Lower leg skin (tissue), 4 donors: ENCODE results near the gene DR1. TPM values are rescaled to one million over a fixed set of nuclear protein-coding genes. Genes with fewer than 3 reads are reported as not detected.

ENCODE experiments used
- DNase-seq, 2 donors: peaks; one replicate each; pipeline ENCODE4 v3.0.0-alpha.2; 2019; ENCODE audit warnings: low spot score in 2 of 2
- H3K4me3 ChIP-seq: fragments of 200-600 bp; sonication (generic); 2 replicates; pipeline ENCODE4 v1.5.1; 2017; ENCODE audit warnings: mild to moderate bottlenecking, low read depth; ENCODE audit not compliant: poor library complexity, severe bottlenecking
- CTCF ChIP-seq, 3 donors: fragments of 450-650 bp; IDR thresholded peaks; one replicate each; pipeline ENCODE4 v1.5.1; 2016; ENCODE audit warnings: antibody characterized with exemption in 3 of 3, mild to moderate bottlenecking in 3 of 3, moderate library complexity in 2 of 3
- POLR2A ChIP-seq, 2 donors: fragments of 450-650 bp; IDR thresholded peaks; one replicate each; pipeline ENCODE4 v1.6.1; 2016 to 2017; ENCODE audit warnings: antibody characterized with exemption in 2 of 2, mild to moderate bottlenecking in 1 of 2, moderate library complexity in 1 of 2
- WGBS, 2 donors: methylation state at CpG; one replicate each; pipeline ENCODE4 v1.1.5; 2018; 5-methylcytosine and 5-hydroxymethylcytosine counted together
- intact Hi-C: fragments of 100-400 bp; cut with DNase I; formaldehyde crosslinking; loops from one replicate; pipeline ENCODE4 v1.15.0; 2023; ENCODE audit warnings: low total_unique reads
- total RNA-seq, 4 donors: library from RNA; depleted of rRNA; stranded (reverse); fragments of >200 nt; gene quantifications; one replicate each; pipeline ENCODE4 v1.1.0, GENCODE V29; 2016

The DR1 gene
- total RNA-seq, 4 donors from 2014 or later, result 41.3 to 66.1 (median 52.1) TPM

DNA sequence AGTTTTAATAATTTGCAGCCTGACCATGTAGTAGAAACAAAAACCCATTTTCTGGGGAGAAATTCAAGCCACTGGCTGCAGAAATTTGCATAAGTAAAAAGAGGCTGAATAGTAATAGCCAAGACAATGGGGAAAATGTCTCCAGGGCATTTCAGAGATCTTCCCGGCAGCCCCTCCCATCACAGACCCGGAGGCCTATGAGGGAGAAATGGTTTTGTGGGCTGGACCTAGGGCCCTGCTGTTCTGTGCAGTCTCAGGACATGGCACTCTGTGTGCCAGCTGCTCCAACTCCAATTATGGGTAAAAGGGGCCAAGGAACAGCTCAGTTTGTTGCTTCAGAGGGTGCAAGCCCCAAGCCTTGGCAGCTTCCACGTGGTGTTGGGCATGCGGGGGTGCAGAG, 62.5 kb downstream of the DR1 start:
- intact Hi-C loops, result no loop called here
- no peak overlapping the region for H3K4me3 ChIP-seq
- DNase-seq, result no peak
- WGBS, 2 donors, result 90 to 91% methylated on average over 4 of the region's 4 CpGs
- no peak for TF ChIP-seq CTCF (IDR thresholded peaks at IDR 0.05)
- no peak for TF ChIP-seq POLR2A (IDR thresholded peaks at IDR 0.05)

- 77 to 81% methylated on average over 2 of the region's 2 CpGs for WGBS, 2 donors
- TF ChIP-seq POLR2A (IDR thresholded peaks at IDR 0.05), result no peak
- no peak for TF ChIP-seq CTCF (IDR thresholded peaks at IDR 0.05)
- H3K4me3 ChIP-seq, result no peak overlapping the region
- no peak for DNase-seq
- intact Hi-C loops, result no loop called here
These were observed 65.3 kb downstream of the DR1 start for GRCh38 chr1:93411000-93411399.

DNA sequence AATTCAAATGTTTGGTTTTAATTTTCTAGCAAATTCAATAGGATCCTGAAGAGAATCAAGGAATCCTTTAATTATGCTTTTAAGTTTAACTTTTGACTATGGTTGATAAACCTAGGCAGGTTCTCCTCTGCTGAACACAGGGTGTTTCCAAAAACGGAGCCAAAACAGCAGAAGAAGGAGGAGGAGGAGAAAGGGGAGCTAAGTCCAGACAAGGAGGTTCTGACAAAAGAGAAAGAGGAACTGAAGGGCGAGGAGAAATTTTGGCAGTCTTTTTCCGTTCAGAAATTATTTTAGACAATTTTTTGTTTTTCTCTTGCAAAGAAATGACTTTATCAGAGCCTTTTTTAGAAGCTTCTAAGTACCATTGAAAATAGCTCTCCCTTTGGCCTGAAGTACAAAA, 69.0 kb downstream of the DR1 start:
- TF ChIP-seq CTCF (IDR thresholded peaks at IDR 0.05) (no peak), POLR2A (IDR thresholded peaks at IDR 0.05) (no peak)
- DNase-seq, result no peak
- intact Hi-C loops, result no loop called here
- 15 to 23% methylated on average over 3 of the region's 3 CpGs for WGBS, 2 donors
- no peak overlapping the region for H3K4me3 ChIP-seq

DNA sequence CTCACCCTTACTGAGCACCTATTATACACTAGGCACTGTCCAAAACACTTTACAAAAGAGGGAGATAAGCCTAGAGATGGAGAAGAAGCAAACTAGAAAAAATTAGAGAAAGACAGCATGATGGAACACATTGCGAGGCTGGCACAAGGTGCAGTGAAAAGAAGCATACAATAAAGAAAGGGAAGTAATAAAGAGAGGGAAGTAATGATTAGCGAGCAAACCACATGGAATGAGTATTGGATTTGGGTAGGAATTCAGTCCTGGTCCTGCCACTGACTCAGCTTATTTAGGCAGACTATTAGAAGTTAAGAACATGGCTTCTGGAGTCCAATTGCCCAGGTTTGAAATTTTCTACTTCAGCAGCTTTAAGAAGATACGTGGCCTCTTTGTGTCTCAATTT, 69.6 kb downstream of the DR1 start:
- no peak overlapping the region for H3K4me3 ChIP-seq

GRCh38 chr1:93416183-93416582, 70.5 kb downstream of the DR1 start:
- intact Hi-C loops, result no loop called here
- 95 to 100% methylated on average over 2 of the region's 2 CpGs for WGBS, 2 donors
- DNase-seq, result no peak
- TF ChIP-seq POLR2A (IDR thresholded peaks at IDR 0.05) (no peak), CTCF (IDR thresholded peaks at IDR 0.05) (no peak)
- H3K4me3 ChIP-seq, result no peak overlapping the region

More for the DNA sequence above, 69.6 kb downstream of the DR1 start:
- WGBS, 2 donors, result 79 to 86% methylated on average over 3 of the region's 3 CpGs
- no peak for DNase-seq
- no peak for TF ChIP-seq POLR2A (IDR thresholded peaks at IDR 0.05)
- no peak for TF ChIP-seq CTCF (IDR thresholded peaks at IDR 0.05)
- intact Hi-C loops, result no loop called here

Other genes with a start within 250 kb of the DR1 start
- 10 to 100 TPM; 23.9 to 34.4 (median 26.9) TPM for gene TMED5, start 165.5 kb upstream of the DR1 start, total RNA-seq
- gene CCDC18, start 165.2 kb upstream of the DR1 start, total RNA-seq, result 1 to 10 TPM; 5.8 to 8.9 (median 6.5) TPM
- 10 to 100 TPM; 19.4 to 30.4 (median 21.9) TPM for gene FNBP1L, start 102.2 kb downstream of the DR1 start, total RNA-seq